Breast epithelium (tissue), 3 donors: ENCODE data around the gene SCN3A.

Experiments used
- CTCF ChIP-seq, 3 donors: fragments of 450-650 bp; IDR thresholded peaks; one replicate each; pipeline ENCODE4 v1.5.1; 2016 to 2017; ENCODE audit warnings: antibody characterized with exemption in 3 of 3, mild to moderate bottlenecking in 3 of 3, moderate library complexity in 3 of 3
- POLR2A ChIP-seq: fragments of 450-650 bp; IDR thresholded peaks from one replicate; pipeline ENCODE4 v1.6.1; 2016; ENCODE audit warnings: antibody characterized with exemption, mild to moderate bottlenecking, moderate library complexity

- TF ChIP-seq CTCF (IDR thresholded peaks at IDR 0.05) (no peak), POLR2A (no peak)
Measured at GRCh38 chr2:165253178-165253577, 49.3 kb upstream of the SCN3A start.
